ENCODE data around the gene CDRT4. TPM values are rescaled to one million over a fixed set of nuclear protein-coding genes. Genes with fewer than 3 reads are reported as not detected.

CDRT4 gene
- total and polyA plus RNA-seq, 2 experiments from 2014 or later = 6.5 to 13.0 TPM

- Mint-ChIP-seq H3K4me3 (no peak overlapping the region), H3K9me3 (no peaks in the 10 kb centered on the region), H3K27ac (no peak overlapping the region), H3K4me1 (peaks cover 12% of the 10 kb centered on the region), H3K27me3 (ENCODE audit: insufficient read depth, low read depth, poor library complexity) (peaks cover 6% of the 10 kb centered on the region), H3K36me3 (ENCODE audit: low read depth) (no peaks in the 10 kb centered on the region)
- Histone ChIP-seq H3K36me3 (ENCODE audit: insufficient read depth) (no peaks in the 10 kb centered on the region), H3K27me3 (ENCODE audit: insufficient read depth) (no peaks in the 10 kb centered on the region), H3K9me2 (ENCODE audit: insufficient read depth) (no peaks in the 10 kb centered on the region), H3K4me2 (no peak overlapping the region), H4K20me1 (replicated peaks; ENCODE audit: insufficient read depth) (no peaks in the 10 kb centered on the region), H3K79me2 (replicated peaks; ENCODE audit: insufficient read depth) (no peaks in the 10 kb centered on the region), H3K4me1 (ENCODE audit: insufficient read depth) (no peaks in the 10 kb centered on the region), H3K4me3 (no peak overlapping the region), H3F3A (replicated peaks; ENCODE audit: low read depth) (no peaks in the 10 kb centered on the region), H2AFZ (no peak overlapping the region), H3K27ac (ENCODE audit: low read depth) (no peak overlapping the region)
- no peak for TF ChIP-seq EZH2phosphoT487 (IDR thresholded peaks at IDR 0.05; ENCODE audit: unreplicated experiment)
- no peak for TF ChIP-seq ZNF462 (CRISPR knock-in tag; IDR thresholded peaks at IDR 0.05)
- no peak for TF ChIP-seq ZNF331 (CRISPR knock-in tag; IDR thresholded peaks at IDR 0.05; ENCODE audit: low read depth)
- no peak for TF ChIP-seq JUNB (IDR thresholded peaks at IDR 0.05; ENCODE audit: unreplicated experiment)
- TF ChIP-seq REST (IDR thresholded peaks at IDR 0.05; ENCODE audit: unreplicated experiment) = no peak
- TF ChIP-seq CTCF (conservative IDR thresholded peaks at IDR 0.05; ENCODE audit: low read depth in 2 of 2) = no peak
- TF ChIP-seq POLR2AphosphoS5 (IDR thresholded peaks at IDR 0.05; ENCODE audit: low read depth) = no peak
- no peak for TF ChIP-seq NANOG (IDR thresholded peaks at IDR 0.05; ENCODE audit: borderline replicate concordance)
- TF ChIP-seq CREB1 (CRISPR knock-in tag; IDR thresholded peaks at IDR 0.05; ENCODE audit: low read depth) = no peak
- no peak for ATAC-seq
- DNase-seq (ENCODE audit: low spot score) = no peak
These were observed 54.2 kb downstream of the CDRT4 start for GRCh38 chr17:15413101-15413771.

Data from GM23338 (cell line).